Mucosa of descending colon (tissue), 3 donors: ENCODE data around the gene SPEG. TPM values are rescaled to one million over a fixed set of nuclear protein-coding genes. Genes with fewer than 3 reads are reported as not detected.

Experiments
- ATAC-seq: fragments of 200-7000 bp; cut with Tn5 transposase; one replicate; pipeline ENCODE4 v1.9.1; 2020; ENCODE audit warnings: mild to moderate bottlenecking, moderate library complexity
- DNase-seq, 3 donors: peaks; one replicate each; pipeline ENCODE4 v3.0.0-alpha.2; 2020
- H3K36me3 ChIP-seq: fragments of 200-600 bp; one replicate; pipeline ENCODE4 v1.8.0; 2021; ENCODE audit warnings: low read depth, mild to moderate bottlenecking
- H3K4me1 ChIP-seq: fragments of 200-600 bp; one replicate; pipeline ENCODE4 v1.8.0; 2021; ENCODE audit warnings: low read depth, mild to moderate bottlenecking
- H3K4me3 ChIP-seq: fragments of 200-600 bp; one replicate; pipeline ENCODE4 v1.8.0; 2021; ENCODE audit warnings: mild to moderate bottlenecking
- H3K9me3 ChIP-seq: fragments of 200-600 bp; one replicate; pipeline ENCODE4 v1.8.0; 2021; ENCODE audit warnings: mild to moderate bottlenecking
- intact Hi-C, 2 donors: fragments of 100-400 bp; cut with DNase I in 1 of 2; cut with micrococcal nuclease in 1 of 2; formaldehyde crosslinking; loops; one replicate each; pipeline versions ENCODE4 v1.11.0 to v1.11.1; 2022; cut with DNase I, micrococcal nuclease
- total RNA-seq, 3 donors: library from RNA; stranded (reverse); fragmentation: NEBNext Ultra II Directional in 2 of 3; extraction: Animal tissue kit (Norgen Biotek cat#: 25700) in 2 of 3; gene quantifications; one replicate each; pipeline versions ENCODE4 v1.2.1 to v1.2.4, GENCODE V29; 2021 to 2023
- TF ChIP-seq, protein P1 (sequence below): fragments of 200-600 bp; IDR thresholded peaks from one replicate; pipeline ENCODE4 v1.8.0; 2022; ENCODE audit warnings: antibody characterized with exemption, mild to moderate bottlenecking
- donor health status: DM: no; HTN: no; CAD: no; lungs with moderate emphysema.
- donor health status: DM: no; HTN: no; CAD: no.
- donor health status: DM: no; HTN: yes; CAD: no.

Gene SPEG
- total RNA-seq, 3 donors from 2014 or later, result 7.9 to 242 (median 22.2) TPM

GRCh38 chr2:219426534-219427136 lies 8.0 kb upstream of the SPEG start:
- no peaks in the 10 kb centered on the region for H3K9me3 ChIP-seq
- no peak overlapping the region for H3K4me3 ChIP-seq
- ATAC-seq (no peak), DNase-seq (no peak)
- no peaks in the 10 kb centered on the region for H3K36me3 ChIP-seq
- no peaks in the 10 kb centered on the region for H3K4me1 ChIP-seq
- TF ChIP-seq, protein P1, sequence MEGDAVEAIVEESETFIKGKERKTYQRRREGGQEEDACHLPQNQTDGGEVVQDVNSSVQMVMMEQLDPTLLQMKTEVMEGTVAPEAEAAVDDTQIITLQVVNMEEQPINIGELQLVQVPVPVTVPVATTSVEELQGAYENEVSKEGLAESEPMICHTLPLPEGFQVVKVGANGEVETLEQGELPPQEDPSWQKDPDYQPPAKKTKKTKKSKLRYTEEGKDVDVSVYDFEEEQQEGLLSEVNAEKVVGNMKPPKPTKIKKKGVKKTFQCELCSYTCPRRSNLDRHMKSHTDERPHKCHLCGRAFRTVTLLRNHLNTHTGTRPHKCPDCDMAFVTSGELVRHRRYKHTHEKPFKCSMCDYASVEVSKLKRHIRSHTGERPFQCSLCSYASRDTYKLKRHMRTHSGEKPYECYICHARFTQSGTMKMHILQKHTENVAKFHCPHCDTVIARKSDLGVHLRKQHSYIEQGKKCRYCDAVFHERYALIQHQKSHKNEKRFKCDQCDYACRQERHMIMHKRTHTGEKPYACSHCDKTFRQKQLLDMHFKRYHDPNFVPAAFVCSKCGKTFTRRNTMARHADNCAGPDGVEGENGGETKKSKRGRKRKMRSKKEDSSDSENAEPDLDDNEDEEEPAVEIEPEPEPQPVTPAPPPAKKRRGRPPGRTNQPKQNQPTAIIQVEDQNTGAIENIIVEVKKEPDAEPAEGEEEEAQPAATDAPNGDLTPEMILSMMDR, result no peak
- intact Hi-C loops, result no loop called here

DNA sequence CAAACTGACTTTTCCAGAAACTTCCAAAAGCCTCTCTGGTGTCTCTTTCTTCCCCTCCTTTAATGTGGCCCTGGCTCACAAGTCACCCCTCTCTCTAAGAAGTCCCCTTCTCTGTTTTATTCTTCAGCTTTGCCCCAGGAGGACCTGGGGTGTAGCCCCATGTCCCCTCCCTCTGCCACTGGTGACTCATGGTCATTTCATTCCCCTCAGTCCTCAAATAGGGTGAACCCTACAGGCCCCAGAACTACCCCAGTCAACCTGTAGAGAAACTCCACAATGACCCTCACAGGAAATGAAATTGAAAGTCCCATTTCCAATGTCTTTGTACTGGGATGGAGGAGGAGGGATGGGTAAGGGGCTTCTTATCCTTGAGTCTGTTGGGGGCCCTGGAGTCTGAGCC lies 6.2 kb upstream of the SPEG start:
- DNase-seq (no peak), ATAC-seq (no peak)
- Histone ChIP-seq H3K9me3 (no peaks in the 10 kb centered on the region), H3K4me1 (no peaks in the 10 kb centered on the region), H3K36me3 (no peaks in the 10 kb centered on the region), H3K4me3 (no peak overlapping the region)
- TF ChIP-seq, protein P1, result no peak
- intact Hi-C loops, result no loop called here

DNA sequence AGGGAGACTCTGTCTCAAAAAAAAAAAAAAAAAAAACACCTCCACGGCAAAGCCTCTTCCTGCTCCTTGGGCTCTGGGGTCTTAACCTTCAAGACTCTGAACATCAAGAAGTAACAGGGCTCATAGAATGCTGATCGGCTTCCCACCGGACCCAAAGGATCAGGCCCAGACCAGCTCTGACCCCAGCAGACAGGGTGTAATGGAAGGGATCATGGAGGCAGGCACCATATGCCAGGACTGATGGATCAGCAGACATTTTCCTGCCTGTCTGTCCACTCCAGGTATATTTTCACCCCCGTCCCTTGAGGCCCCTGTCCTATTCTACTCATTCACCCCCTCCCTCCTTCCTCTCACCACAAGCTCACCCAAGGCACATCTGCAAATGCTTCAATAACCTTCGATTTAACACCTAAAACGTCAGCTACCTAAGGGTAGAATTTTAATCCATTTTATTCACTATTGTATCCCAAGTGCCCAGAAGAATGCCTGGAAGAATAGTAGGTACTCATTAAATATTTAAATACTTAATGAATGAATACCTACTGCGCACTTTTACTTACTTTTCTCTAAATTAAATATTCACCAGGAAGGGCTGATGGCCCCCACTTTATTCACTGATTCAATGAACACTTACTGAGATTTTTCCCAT lies 4.6 kb upstream of the SPEG start:
- TF ChIP-seq, protein P1, result no peak
- intact Hi-C loops, result no loop called here
- no peak for ATAC-seq
- Histone ChIP-seq H3K9me3 (no peaks in the 10 kb centered on the region), H3K4me3 (no peak overlapping the region), H3K4me1 (no peaks in the 10 kb centered on the region), H3K36me3 (no peaks in the 10 kb centered on the region)
- DNase-seq, result no peak

- intact Hi-C loops, result no loop called here
- no peaks in the 10 kb centered on the region for H3K36me3 ChIP-seq
- no peaks in the 10 kb centered on the region for H3K4me1 ChIP-seq
- H3K4me3 ChIP-seq, result no peak overlapping the region
- no peak for DNase-seq
- no peaks in the 10 kb centered on the region for H3K9me3 ChIP-seq
- TF ChIP-seq, protein P1, result no peak
- ATAC-seq, result peak; percentile 63
Observed at GRCh38 chr2:219430633-219431615, 3.7 kb upstream of the SPEG start.

DNA sequence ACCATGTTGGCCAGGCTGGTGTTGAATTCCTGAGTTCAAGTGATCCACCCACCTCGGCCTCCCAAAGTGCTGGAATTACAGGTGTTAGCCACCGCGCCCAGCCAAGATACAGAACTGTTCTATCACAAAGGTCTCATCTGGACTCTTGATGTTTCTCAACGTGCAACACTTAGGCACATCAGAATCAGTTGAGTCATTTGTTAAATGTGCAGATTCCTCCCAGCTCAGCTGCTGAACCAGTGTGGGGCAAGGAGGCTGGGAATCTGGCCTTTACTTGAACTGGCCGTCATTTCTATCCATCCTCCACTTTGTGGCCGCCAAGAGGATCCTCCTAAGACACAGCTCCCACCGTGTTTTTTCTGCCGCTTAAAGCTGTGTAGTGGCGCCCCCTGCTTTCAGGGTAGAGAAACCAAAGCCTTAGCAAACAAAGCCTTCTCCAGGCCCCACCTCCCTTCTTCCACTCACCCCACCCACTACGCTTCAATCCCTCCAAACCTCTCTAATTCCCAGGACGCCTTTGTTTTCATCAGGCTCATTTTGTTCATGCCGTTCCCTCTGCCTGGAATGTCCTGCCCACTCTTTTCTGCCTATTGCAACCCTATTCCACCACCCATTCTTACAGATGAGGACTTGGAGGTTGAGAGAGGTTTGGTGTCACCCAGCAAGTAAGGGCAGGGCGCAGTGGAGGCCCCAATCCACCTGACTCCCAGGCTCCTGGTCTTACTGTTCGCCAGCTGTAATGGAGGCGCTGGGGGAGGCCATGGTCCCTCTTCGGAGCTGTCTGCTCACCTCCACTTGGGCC lies 776 bp upstream of the SPEG start:
- intact Hi-C loops, result no loop called here
- Histone ChIP-seq H3K4me1 (no peaks in the 10 kb centered on the region), H3K4me3 (no peak overlapping the region), H3K9me3 (no peaks in the 10 kb centered on the region), H3K36me3 (no peaks in the 10 kb centered on the region)
- ATAC-seq (peak; percentile 39), DNase-seq (no peak)
- TF ChIP-seq, protein P1, result no peak
